Adipocyte (in vitro differentiated cells): ENCODE data around the gene ATP10D.
"Not testable (repeated sequence)": the region's sequence is repeated elsewhere in the genome, so short reads cannot be mapped to it uniquely, and the experiment has no call there.

Experiments
- DNase-seq: peaks from one replicate; pipeline ENCODE4 v3.0.0-alpha.2; 2015; ENCODE audit warnings: low read depth
- H3K27me3 ChIP-seq: replicated peaks from 2 replicates; pipeline ENCODE4 v1.7.0; 2013; ENCODE audit warnings: mild to moderate bottlenecking, low read length, moderate library complexity; ENCODE audit not compliant: control insufficient read depth, insufficient read depth
- H3K36me3 ChIP-seq: 2 replicates; pipeline ENCODE4 v1.7.0; 2013; ENCODE audit warnings: low read length, mild to moderate bottlenecking, moderate library complexity; ENCODE audit not compliant: control insufficient read depth, insufficient read depth, severe bottlenecking
- H3K4me1 ChIP-seq: 2 replicates; pipeline ENCODE4 v1.7.0; 2013; ENCODE audit warnings: mild to moderate bottlenecking, low read length, moderate library complexity; ENCODE audit not compliant: control insufficient read depth, insufficient read depth
- H3K4me3 ChIP-seq: 2 replicates; pipeline ENCODE4 v1.7.0; 2013; ENCODE audit warnings: mild to moderate bottlenecking, low read length, moderate library complexity
- H3K9ac ChIP-seq: 2 replicates; pipeline ENCODE4 v1.7.0; 2013; ENCODE audit warnings: mild to moderate bottlenecking, low read length, moderate library complexity
- H3K9me3 ChIP-seq: 2 replicates; pipeline ENCODE4 v1.7.0; 2013; ENCODE audit warnings: mild to moderate bottlenecking, low read length, moderate library complexity; ENCODE audit not compliant: control insufficient read depth

ATP10D gene

DNA sequence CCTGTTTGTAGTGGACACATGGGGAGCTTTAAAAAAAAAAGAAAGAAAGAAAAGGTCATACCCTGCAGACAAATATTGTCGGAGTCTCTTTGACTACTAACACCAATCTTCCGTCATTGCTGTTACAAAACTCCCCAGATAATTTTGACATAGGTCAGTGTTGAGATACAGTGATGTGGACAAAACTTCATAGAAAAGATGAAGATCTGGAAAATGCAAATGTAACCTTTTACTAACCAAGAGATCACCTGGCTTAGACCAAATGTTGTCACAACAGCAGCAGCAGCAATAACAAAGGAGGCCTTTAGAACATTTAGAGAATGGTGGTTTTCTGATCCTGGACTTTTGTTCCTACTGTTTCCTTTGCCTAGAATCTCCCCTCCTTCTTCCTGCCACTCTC is 13.5 kb upstream of the ATP10D start:
- no peak overlapping the region for H3K4me3 ChIP-seq
- H3K27me3 ChIP-seq = no peaks in the 10 kb centered on the region
- H3K36me3 ChIP-seq = no peaks in the 10 kb centered on the region
- no peak for DNase-seq
- no peak overlapping the region for H3K9ac ChIP-seq
- H3K9me3 ChIP-seq = no peaks in the 10 kb centered on the region
- H3K4me1 ChIP-seq = peaks cover 12% of the 10 kb centered on the region

DNA sequence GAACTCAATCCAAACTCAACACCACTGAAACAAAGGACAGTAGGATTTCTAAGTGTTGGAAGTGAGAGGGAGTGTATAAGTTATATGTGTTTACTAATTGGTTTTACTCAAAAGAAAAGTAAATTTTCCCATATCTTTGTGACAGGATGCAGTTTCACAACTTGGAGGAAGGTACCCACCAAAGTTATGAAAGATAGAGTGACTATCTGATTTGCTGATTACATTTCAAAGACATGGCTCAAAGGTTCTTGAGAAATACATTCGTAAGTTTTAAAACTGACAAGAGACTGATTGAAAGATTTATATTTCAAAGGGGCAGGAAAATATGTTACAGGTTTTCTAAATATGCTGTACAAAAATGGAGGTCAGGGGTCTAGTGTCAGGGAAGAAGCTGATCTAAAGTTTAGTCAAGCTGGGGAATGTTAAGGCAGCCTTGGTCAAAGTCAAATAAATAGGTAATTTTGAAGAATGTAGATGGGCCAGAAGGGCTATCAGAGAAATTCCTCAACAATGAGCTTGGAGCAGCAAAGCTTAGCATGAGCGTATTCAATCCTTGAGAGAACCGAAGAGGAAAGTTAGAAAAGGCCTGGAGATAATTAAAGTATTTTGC is 11.8 kb upstream of the ATP10D start:
- Histone ChIP-seq H3K9me3 (no peaks in the 10 kb centered on the region), H3K4me1 (peaks cover 12% of the 10 kb centered on the region), H3K27me3 (no peaks in the 10 kb centered on the region), H3K9ac (no peak overlapping the region), H3K4me3 (no peak overlapping the region), H3K36me3 (no peaks in the 10 kb centered on the region)
- DNase-seq = no peak

DNA sequence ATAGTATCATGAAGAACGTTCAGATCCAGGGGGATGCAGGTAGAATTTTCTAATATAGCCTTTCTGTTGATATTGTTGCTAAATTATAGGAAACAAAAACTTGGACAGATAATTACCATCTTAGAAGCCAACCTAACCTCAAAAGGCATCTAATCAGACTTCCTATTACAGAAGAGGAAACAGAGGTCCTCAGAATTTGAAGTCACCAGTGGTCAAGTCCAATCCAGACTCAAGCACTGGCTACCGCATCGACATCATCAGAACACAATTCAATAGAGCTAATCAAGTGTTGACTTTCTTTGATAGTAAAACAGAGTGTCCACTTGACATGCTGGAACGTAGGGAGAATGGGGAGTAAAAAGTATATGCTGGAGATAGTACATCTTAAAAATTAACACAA is 10.3 kb upstream of the ATP10D start:
- Histone ChIP-seq H3K27me3 (no peaks in the 10 kb centered on the region), H3K4me3 (no peak overlapping the region), H3K9ac (no peak overlapping the region), H3K9me3 (no peaks in the 10 kb centered on the region), H3K4me1 (peaks cover 4% of the 10 kb centered on the region), H3K36me3 (no peaks in the 10 kb centered on the region)
- DNase-seq = no peak

DNA sequence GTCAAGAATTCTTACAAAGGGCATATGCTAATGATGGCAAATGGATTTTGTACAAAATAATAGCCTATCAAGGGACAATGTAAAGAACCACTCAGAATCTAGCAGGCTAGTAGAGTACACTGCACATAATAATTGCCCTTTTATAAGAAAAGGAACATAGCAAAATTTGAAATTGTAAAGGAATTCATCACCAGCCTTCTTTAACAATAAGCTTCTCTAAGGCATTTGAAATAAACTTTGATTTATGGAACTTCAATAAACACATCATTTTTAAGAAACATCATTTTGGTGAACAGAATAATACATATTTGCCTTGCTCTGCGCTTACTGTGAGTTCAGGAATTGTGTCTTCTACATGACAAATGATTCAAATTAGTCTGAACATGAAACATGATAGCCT is 9.7 kb upstream of the ATP10D start:
- Histone ChIP-seq H3K27me3 (no peaks in the 10 kb centered on the region), H3K4me3 (no peak overlapping the region), H3K9me3 (no peaks in the 10 kb centered on the region), H3K4me1 (no peaks in the 10 kb centered on the region), H3K36me3 (no peaks in the 10 kb centered on the region), H3K9ac (no peak overlapping the region)
- DNase-seq = no peak

DNA sequence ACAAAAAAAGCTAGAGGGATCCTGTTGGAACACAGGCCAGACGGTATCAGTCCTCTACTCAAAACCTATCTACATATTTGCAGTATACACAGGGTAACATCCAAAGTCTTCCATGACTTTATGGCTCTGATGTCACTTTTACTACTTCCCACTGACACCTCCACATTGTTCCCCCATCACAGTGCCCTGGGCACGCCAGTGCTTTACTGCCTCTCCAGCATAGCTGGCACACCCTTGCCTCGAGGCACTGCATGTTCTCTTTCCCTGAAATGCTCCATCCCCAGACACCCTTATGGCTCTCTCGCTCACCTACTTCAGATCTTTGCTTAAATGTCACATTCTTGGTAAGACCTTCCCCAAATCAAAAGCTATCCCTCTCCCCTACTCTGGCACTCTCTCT is 6.3 kb upstream of the ATP10D start:
- Histone ChIP-seq H3K27me3 (no peaks in the 10 kb centered on the region), H3K4me1 (peaks cover 7% of the 10 kb centered on the region), H3K4me3 (no peak overlapping the region), H3K9me3 (no peaks in the 10 kb centered on the region), H3K36me3 (no peaks in the 10 kb centered on the region), H3K9ac (no peak overlapping the region)
- no peak for DNase-seq

DNA sequence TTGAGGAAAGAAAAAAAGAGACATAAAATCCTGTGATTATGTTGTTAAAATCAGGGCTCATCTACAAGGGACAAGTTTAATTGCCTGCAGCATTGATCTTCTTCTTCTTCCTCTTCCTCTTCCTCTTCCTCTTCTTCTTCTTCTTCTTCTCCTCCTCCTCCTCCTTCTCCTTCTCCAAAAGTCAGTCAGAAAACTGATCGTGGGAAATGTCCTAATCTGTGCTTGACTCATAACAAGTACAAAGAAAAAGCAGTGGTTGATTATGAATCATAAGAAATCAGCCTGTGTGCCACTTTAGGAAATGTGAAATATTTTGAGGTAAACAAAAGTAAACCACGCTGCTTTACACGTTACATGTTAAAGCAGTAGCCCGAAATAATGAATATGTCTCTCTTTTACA is 2.7 kb upstream of the ATP10D start:
- Histone ChIP-seq H3K27me3 (no peaks in the 10 kb centered on the region), H3K9me3 (no peaks in the 10 kb centered on the region), H3K4me1 (peaks cover 11% of the 10 kb centered on the region), H3K9ac (no peak overlapping the region), H3K36me3 (no peaks in the 10 kb centered on the region), H3K4me3 (no peak overlapping the region)
- DNase-seq = peak; percentile 76

DNA sequence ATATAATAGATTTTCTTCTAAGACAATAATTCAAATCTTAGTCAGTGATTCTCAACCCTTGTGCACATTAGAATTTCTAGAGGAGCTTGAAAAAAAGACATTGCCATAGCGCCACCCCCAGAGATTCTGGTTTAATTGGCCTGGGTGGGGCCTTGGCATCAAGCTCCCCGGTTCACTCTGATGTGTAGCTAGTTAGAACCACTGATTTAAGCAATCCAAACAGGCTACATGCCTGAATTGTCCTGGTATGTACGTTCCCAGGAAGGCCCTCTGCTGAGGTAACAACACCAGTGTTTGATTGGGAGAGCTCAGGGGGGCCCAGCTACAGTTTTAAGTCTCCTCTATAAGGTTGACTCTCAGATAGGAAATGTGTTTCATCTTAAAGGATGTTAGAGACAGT is 1.3 kb upstream of the ATP10D start:
- Histone ChIP-seq H3K4me1 (peaks cover 11% of the 10 kb centered on the region), H3K9ac (no peak overlapping the region), H3K27me3 (no peaks in the 10 kb centered on the region), H3K9me3 (peaks cover 2% of the 10 kb centered on the region), H3K36me3 (no peaks in the 10 kb centered on the region), H3K4me3 (no peak overlapping the region)
- peak; percentile 58 for DNase-seq

DNA sequence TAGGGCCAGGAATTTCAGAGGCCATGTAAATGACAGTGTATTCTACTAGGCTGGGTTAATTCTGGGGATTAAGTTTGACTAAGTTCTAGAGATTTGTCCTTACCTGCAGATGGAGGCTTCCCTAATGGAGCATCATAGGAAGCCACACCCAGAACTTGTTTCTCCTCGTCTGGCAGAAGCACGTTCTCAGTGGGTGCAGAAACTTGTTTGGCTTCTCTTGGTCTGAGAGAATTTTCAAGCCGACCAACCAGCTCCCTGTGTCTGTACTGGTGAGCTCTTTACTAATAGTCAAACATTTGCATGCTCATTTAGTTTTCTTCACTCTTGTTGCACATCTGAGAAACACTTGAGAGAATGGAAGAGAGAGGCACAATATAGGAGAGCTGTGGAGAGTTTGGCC is 907 bp upstream of the ATP10D start:
- no peak for DNase-seq
- Histone ChIP-seq H3K36me3 (no peaks in the 10 kb centered on the region), H3K9me3 (peaks cover 5% of the 10 kb centered on the region), H3K4me1 (peaks cover 11% of the 10 kb centered on the region), H3K27me3 (no peaks in the 10 kb centered on the region), H3K9ac (no peak overlapping the region), H3K4me3 (no peak overlapping the region)

DNA sequence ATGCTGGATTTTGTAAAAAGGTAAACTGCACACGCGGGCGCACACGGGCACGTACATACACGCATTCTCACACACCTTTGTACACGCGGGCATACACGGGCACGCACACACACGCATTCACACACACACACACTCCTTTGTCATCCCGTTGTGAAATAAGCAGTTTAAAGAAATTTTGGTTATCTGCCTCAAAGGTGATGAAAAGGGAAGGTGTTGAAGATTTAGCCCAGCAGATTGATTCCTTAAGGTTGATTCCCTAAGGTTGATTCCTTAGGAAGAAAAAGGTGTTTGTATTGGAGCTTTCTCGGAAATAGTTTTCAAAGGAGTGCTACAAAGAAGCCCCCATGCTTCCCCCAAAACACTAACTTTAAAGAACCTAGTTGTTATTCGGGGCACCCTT is 693 bp downstream of the ATP10D start:
- peak overlapping the region; percentile 86 for H3K9ac ChIP-seq
- peaks cover 11% of the 10 kb centered on the region for H3K4me1 ChIP-seq
- no peak for DNase-seq
- H3K4me3 ChIP-seq = peak overlapping the region; percentile 86
- H3K9me3 ChIP-seq = peaks cover 5% of the 10 kb centered on the region
- no peaks in the 10 kb centered on the region for H3K27me3 ChIP-seq
- H3K36me3 ChIP-seq = no peaks in the 10 kb centered on the region

DNA sequence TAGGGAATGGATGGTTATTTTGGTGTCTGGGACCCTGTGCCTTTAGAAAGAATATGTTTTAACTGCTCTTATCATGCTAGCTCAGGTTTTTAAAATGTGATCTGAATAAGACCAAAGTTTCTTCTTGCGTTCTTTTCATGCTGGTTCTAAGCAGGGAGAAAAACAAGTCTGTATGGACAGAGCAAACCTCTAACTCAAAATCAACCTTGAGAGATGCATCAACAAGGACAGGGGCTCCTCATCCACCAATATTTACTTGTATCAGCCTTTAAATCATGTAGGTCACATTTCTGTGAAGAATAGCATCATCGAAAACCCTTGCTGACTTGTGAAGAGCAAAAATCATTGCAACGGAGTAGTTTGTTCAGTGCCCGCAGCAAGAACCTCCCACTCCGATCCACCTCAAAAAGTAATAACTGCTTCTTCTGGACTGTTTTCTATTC is 1.2 kb downstream of the ATP10D start:
- Histone ChIP-seq H3K9me3 (peaks cover 5% of the 10 kb centered on the region), H3K27me3 (no peaks in the 10 kb centered on the region), H3K4me1 (peaks cover 11% of the 10 kb centered on the region), H3K4me3 (peak overlapping the region; percentile 86), H3K36me3 (no peaks in the 10 kb centered on the region), H3K9ac (peak overlapping the region; percentile 86)
- DNase-seq = peak; percentile 47

DNA sequence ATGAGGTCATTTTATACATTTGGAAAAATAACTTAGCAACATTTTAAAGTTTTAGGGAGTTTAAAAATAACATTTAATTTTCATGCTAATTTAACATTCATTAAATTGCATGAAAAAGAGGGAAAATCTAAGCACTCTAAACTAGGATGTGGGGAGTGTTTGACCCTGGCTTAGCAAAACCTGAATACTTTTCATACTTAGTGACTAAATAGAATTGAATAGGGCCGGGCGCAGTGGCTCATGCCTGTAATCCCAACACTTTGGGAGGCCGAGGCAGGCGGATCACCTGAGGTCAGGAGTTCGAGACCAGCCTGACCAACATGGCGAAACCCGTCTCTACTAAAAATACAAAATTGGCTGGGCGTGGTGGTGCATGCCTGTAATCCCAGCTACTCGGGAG is 1.7 kb downstream of the ATP10D start:
- not testable (repeated sequence) for DNase-seq, H3K27me3 ChIP-seq, H3K36me3 ChIP-seq, H3K9me3 ChIP-seq
- Histone ChIP-seq H3K4me3 (peak overlapping the region; percentile 86), H3K9ac (peak overlapping the region; percentile 86), H3K4me1 (peaks cover 11% of the 10 kb centered on the region)

DNA sequence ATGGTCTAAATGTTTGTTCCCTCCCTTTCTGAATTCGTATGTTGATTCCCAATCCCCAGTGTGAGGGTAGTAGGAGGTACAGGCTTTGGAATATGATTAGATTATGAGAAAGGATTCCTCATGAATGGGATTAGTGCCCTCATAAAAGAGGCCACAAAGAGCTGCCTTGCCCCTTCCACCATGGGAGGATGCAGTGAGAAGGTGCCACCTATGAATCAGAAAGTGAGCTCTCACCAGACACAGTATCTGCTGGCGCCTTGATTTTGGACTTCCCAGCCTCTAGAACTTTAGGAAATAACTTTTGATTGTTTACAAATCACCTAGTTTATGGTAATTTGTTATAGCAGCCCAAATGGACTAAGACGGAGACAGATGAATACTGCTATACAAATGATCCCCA is 3.6 kb downstream of the ATP10D start:
- no peaks in the 10 kb centered on the region for H3K27me3 ChIP-seq
- H3K9me3 ChIP-seq = peaks cover 5% of the 10 kb centered on the region
- no peaks in the 10 kb centered on the region for H3K36me3 ChIP-seq
- no peak overlapping the region for H3K9ac ChIP-seq
- peaks cover 4% of the 10 kb centered on the region for H3K4me1 ChIP-seq
- no peak overlapping the region for H3K4me3 ChIP-seq
- DNase-seq = no peak
